ENCODE measurements around the gene LDLRAP1. TPM values are rescaled to one million over a fixed set of nuclear protein-coding genes. Genes with fewer than 3 reads are reported as not detected.

The LDLRAP1 gene
- total and polyA plus RNA-seq, 9 of the 15 experiments (the other 6 are each of a cell fraction or from before 2014, with no cell fraction given) = 0.56 to 29.6 (median 16.2) TPM

DNA sequence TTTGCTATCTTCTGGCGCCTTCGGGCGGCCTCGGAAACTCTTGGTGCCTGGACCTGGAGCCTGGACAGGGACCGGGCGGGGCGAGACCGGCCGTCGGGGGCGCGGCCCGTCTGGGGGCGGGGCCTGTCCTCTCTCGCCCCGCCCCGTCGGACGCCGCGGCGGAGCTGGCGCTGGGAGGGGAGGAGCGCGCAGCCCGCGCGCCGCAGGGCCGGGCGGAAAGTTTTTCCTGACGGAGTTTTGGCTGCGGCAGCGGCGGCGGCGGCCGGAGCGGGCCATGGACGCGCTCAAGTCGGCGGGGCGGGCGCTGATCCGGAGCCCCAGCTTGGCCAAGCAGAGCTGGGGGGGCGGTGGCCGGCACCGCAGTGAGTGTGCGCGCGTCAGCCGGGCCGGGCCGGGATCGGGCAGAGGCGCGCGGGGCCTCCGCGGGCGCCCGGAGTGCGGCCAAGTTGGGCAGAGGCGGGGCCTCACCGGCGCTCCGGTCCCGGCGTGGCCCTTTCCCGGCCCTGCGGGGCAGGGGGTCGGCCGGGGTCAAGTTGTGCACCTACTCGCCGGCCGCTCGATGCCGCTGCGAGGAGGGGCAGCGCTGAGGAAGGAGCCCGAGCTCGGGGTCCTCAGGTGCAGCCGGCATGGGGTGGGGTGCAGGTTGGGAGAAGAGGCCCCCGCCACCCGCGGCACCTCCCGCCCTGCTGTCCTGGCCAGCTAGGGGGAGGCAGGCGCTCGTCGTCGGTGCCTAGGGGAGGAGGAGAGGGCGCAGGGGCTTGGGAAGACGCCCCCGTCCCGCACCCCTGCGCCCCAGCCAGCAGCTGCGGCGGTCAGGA, at the start of gene LDLRAP1 (continued):
- TF ChIP-seq ZBTB40 (IDR thresholded peaks at IDR 0.05) = peak; percentile 37; the same call in 1 of the 2 replicates
- TF ChIP-seq ZBTB40 (CRISPR knock-in tag; IDR thresholded peaks at IDR 0.05) = no peak
- TF ChIP-seq TAF1 (IDR thresholded peaks at IDR 0.05; ENCODE audit: control insufficient read depth, extremely low read depth, insufficient read depth, low read length, severe bottlenecking) = peak; percentile 63
- TF ChIP-seq, protein P1, sequence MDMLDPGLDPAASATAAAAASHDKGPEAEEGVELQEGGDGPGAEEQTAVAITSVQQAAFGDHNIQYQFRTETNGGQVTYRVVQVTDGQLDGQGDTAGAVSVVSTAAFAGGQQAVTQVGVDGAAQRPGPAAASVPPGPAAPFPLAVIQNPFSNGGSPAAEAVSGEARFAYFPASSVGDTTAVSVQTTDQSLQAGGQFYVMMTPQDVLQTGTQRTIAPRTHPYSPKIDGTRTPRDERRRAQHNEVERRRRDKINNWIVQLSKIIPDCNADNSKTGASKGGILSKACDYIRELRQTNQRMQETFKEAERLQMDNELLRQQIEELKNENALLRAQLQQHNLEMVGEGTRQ (CRISPR knock-in tag; IDR thresholded peaks at IDR 0.05) = no peak
- no peak for TF ChIP-seq EP400 (IDR thresholded peaks at IDR 0.05)
- TF ChIP-seq EGR1 (conservative IDR thresholded peaks at IDR 0.05) = peak; percentile 20; the same call in 1 of the 2 replicates
- no peak for TF ChIP-seq RBM25 (IDR thresholded peaks at IDR 0.05; ENCODE audit: low read depth, low read length, severe bottlenecking)
- TF ChIP-seq STAG1 (CRISPR knock-in tag; IDR thresholded peaks at IDR 0.05; ENCODE audit: borderline replicate concordance) = no peak
- no peak for TF ChIP-seq POLR3G (IDR thresholded peaks at IDR 0.05; ENCODE audit: extremely low read depth, insufficient read length, insufficient replicate concordance)
- TF ChIP-seq, protein P2, sequence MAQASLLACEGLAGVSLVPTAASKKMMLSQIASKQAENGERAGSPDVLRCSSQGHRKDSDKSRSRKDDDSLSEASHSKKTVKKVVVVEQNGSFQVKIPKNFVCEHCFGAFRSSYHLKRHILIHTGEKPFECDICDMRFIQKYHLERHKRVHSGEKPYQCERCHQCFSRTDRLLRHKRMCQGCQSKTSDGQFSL (CRISPR knock-in tag; IDR thresholded peaks at IDR 0.05) = peak; percentile 83
- TF ChIP-seq, protein P2 (tag; IDR thresholded peaks at IDR 0.05) = no peak; a peak in 1 of 4 replicates
- peak; percentile 40; the same call in 1 of the 2 replicates for TF ChIP-seq L3MBTL2 (IDR thresholded peaks at IDR 0.05)
- 0 out of 2 replicates have a peak, but pooled peaks have one; percentile 11 for TF ChIP-seq FOXP1 (CRISPR knock-in tag; IDR thresholded peaks at IDR 0.05)
- TF ChIP-seq YBX1 (IDR thresholded peaks at IDR 0.05) = no peak

All from K562 (cell line).